ENCODE data around the gene SPOP.
"Not testable (repeated sequence)": the region's sequence is repeated elsewhere in the genome, so short reads cannot be mapped to it uniquely, and the experiment has no call there.

SPOP gene

GRCh38 chr17:49677933-49678847, at the start of gene SPOP:
SPOP (minus strand) TSS chr17:49678097; CDS start chr17:49622810, 55,287 bp downstream.
- Histone ChIP-seq H3K4me3 (IDR thresholded peaks at IDR 0.05; ENCODE audit: insufficient read depth, low read depth, low read length) (no peak within 1 kb of the TSS), H3K27ac (peak within 1 kb of the TSS; percentile 65), H3K79me2 (ENCODE audit: insufficient read depth, low read depth) (peaks cover 38% of the 10 kb centered on the region), H3K4me1 (ENCODE audit: low read depth, poor library complexity, severe bottlenecking) (peaks cover 25% of the 10 kb centered on the region), H3K36me3 (ENCODE audit: insufficient read depth) (no peaks in the 10 kb centered on the region), H4K20me1 (ENCODE audit: insufficient read depth) (no peaks in the 10 kb centered on the region), H3K27me3 (ENCODE audit: insufficient read depth, low read depth) (no peaks in the 10 kb centered on the region; the same call in 1 of the 2 replicates), H3K4me2 (peak within 1 kb of the TSS; percentile 70), H2AFZ (ENCODE audit: low read depth) (peak within 1 kb of the TSS; percentile 67), H3K9ac (peak within 1 kb of the TSS; percentile 79)
- no peak for TF ChIP-seq CTCF (conservative IDR thresholded peaks at IDR 0.05; ENCODE audit: low read depth, low read length)

GRCh38 chr17:49727380-49727779, 49.5 kb upstream of the SPOP start:
- H2AFZ ChIP-seq (ENCODE audit: low read depth): no peak overlapping the region
- peaks cover 24% of the 10 kb centered on the region for H3K4me1 ChIP-seq (ENCODE audit: low read depth, poor library complexity, severe bottlenecking)
- peaks cover 40% of the 10 kb centered on the region for H3K79me2 ChIP-seq (ENCODE audit: insufficient read depth, low read depth)
- no peak overlapping the region for H3K9ac ChIP-seq
- H3K4me3 ChIP-seq (IDR thresholded peaks at IDR 0.05; ENCODE audit: insufficient read depth, low read depth, low read length): no peak overlapping the region
- H3K36me3 ChIP-seq (ENCODE audit: insufficient read depth): peaks cover 4% of the 10 kb centered on the region; the same call in 1 of the 2 replicates
- no peak overlapping the region for H3K4me2 ChIP-seq
- TF ChIP-seq CTCF (conservative IDR thresholded peaks at IDR 0.05; ENCODE audit: low read depth, low read length): no peak
- no peak overlapping the region for H3K27ac ChIP-seq
- H3K27me3 ChIP-seq (ENCODE audit: insufficient read depth, low read depth): no peaks in the 10 kb centered on the region
- H4K20me1 ChIP-seq (ENCODE audit: insufficient read depth): no peaks in the 10 kb centered on the region

GRCh38 chr17:49725452-49726130, 47.7 kb upstream of the SPOP start:
- H3K27me3 ChIP-seq (ENCODE audit: insufficient read depth, low read depth): no peaks in the 10 kb centered on the region
- no peak for TF ChIP-seq CTCF (conservative IDR thresholded peaks at IDR 0.05; ENCODE audit: low read depth, low read length)
- H3K9ac ChIP-seq: no peak overlapping the region
- H3K4me3 ChIP-seq (IDR thresholded peaks at IDR 0.05; ENCODE audit: insufficient read depth, low read depth, low read length): no peak overlapping the region
- no peak overlapping the region for H3K27ac ChIP-seq
- peaks cover 8% of the 10 kb centered on the region; the same call in 1 of the 2 replicates for H3K36me3 ChIP-seq (ENCODE audit: insufficient read depth)
- H3K79me2 ChIP-seq (ENCODE audit: insufficient read depth, low read depth): peaks cover 40% of the 10 kb centered on the region
- no peak overlapping the region for H3K4me2 ChIP-seq
- H2AFZ ChIP-seq (ENCODE audit: low read depth): no peak overlapping the region
- H3K4me1 ChIP-seq (ENCODE audit: low read depth, poor library complexity, severe bottlenecking): peaks cover 9% of the 10 kb centered on the region
- no peaks in the 10 kb centered on the region for H4K20me1 ChIP-seq (ENCODE audit: insufficient read depth)

- peaks cover 40% of the 10 kb centered on the region for H3K79me2 ChIP-seq (ENCODE audit: insufficient read depth, low read depth)
- not testable (repeated sequence) for H4K20me1 ChIP-seq (ENCODE audit: insufficient read depth); H3K4me3 ChIP-seq (IDR thresholded peaks at IDR 0.05; ENCODE audit: insufficient read depth, low read depth, low read length); H2AFZ ChIP-seq (ENCODE audit: low read depth); H3K9ac ChIP-seq; H3K27me3 ChIP-seq (ENCODE audit: insufficient read depth, low read depth); H3K4me1 ChIP-seq (ENCODE audit: low read depth, poor library complexity, severe bottlenecking); H3K4me2 ChIP-seq; H3K27ac ChIP-seq
- H3K36me3 ChIP-seq (ENCODE audit: insufficient read depth): peaks cover 14% of the 10 kb centered on the region; the same call in 1 of the 2 replicates
These were observed 46.7 kb upstream of the SPOP start for GRCh38 chr17:49724552-49724951.

All from KMS-11 (cell line).